ENCODE results near the gene KIAA0408.
"Not testable (repeated sequence)": the region's sequence is repeated elsewhere in the genome, so short reads cannot be mapped to it uniquely, and the experiment has no call there.

KIAA0408 gene

DNA sequence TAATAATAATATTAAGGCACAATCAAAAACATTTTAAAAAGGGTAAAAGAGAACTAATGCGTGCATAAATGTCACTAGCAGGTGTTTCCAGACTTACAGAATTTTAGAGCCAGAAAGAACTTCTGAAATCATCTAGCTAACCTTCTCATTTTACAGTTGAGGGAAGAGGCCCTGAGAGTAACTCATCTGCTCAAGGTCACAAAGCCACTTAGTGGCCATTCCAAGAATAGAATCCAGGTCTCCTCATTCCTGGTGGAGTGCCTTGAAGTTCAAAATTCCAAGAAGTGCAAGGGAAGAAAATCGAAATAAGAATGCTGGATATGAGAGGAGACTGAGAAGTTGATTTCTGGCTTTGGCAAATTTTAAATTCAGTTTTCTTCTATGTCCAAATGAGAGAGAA lies 3.2 kb upstream of the KIAA0408 start:
- DNase-seq, result no peak

DNA sequence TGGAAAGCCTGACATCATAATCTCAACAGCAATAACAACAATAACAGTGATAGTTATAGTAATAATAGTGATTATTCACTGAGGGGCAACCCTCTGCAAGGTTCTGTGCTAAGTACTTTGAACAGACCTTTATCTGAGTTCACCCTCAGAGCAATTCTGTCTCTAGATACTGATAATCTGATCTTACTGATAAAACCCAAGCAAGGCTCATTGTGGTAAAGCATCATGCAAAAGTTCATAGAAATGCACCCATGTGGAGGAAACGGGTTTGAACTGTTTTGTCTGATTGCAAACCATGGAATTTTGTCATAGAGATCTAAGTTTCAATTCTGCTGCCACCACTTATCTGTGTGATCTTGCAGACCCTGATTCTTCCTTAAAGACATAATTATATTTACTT lies 1.3 kb upstream of the KIAA0408 start:
- no peak for DNase-seq

DNA sequence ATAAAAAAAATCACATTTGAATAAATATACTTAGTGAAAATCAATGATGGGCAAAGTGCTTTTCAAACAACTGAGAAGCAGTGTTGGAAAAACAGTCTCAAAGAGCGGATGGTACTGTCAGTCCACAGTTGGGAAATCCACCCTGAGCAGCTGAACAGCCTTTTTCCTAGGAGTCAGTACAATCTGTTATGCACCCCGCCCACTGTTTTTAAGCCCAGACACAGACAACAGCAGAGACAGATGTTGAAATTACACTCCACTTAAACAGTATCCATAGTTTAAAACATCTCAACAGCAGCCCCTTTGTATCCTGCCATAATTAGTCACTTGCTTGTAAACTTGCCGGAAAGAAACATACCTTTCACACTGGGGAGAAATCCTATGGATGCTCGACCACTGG lies 372 bp downstream of the KIAA0408 start:
- no peak for DNase-seq

DNA sequence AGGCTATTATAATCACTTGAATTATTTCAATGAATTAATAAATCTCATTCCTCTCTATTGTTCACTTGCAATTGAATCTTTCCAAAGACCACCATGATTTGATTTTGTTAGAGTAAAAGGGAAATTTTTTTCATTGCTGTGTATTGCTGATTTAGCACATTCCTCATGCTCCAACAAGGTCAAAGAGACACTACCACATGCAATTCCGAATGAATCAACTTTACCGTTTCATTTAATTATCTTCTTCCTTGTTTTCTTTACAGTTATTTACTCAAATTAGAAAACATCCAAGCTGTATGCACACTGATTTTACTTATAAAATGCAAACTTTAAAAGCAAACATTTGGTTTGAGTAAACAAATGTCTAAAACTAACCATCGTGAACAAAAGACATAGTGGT lies 967 bp downstream of the KIAA0408 start:
- DNase-seq, result no peak

DNA sequence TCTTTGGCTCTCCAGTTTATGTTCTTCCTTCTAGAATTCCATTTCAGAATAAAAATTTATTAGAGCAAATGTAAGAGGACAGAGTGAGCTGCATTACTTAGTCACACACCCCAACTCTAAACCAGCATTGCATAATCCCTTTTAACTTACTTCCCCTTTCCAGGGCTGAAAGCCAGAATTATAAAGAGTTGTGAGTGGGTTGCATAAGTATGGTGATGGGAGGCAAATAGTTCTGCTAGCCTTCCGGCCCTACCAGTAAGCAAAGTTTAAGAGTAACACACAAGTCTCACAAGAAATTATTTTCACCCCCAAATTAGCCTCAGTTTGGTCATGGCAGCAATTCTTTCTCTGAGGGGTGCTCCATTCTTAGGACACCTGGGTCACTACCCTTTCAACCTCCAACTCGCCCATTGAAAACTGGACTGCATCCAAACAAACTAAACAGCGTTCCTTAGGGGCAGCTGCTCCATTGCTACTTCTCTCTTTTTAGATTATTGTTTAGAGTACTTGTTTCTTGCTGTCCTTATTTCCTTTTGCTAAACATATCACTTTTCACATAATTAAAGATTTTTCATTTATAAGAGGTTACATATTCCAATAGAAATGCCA lies 1.6 kb downstream of the KIAA0408 start:
- DNase-seq, result peak; percentile 5

DNA sequence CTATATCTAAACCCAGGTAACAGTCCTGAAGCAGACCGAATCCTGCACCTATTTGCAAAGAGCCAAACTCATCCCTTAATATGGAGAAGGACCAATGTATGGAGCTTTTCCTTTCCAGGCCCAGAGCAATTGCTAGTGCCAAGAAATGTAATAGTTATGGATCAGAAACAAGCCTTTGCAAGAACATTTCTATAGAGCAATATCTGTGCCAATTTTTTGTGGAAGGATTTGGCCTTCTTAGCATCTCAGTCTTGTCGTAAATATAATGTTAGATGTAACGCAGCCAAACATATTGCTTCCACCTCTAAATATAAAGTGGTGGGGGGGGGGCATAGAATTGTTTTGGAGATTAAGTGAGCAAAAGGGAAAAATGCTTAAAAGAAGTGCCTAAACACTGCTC lies 2.7 kb downstream of the KIAA0408 start:
- DNase-seq, result no peak

DNA sequence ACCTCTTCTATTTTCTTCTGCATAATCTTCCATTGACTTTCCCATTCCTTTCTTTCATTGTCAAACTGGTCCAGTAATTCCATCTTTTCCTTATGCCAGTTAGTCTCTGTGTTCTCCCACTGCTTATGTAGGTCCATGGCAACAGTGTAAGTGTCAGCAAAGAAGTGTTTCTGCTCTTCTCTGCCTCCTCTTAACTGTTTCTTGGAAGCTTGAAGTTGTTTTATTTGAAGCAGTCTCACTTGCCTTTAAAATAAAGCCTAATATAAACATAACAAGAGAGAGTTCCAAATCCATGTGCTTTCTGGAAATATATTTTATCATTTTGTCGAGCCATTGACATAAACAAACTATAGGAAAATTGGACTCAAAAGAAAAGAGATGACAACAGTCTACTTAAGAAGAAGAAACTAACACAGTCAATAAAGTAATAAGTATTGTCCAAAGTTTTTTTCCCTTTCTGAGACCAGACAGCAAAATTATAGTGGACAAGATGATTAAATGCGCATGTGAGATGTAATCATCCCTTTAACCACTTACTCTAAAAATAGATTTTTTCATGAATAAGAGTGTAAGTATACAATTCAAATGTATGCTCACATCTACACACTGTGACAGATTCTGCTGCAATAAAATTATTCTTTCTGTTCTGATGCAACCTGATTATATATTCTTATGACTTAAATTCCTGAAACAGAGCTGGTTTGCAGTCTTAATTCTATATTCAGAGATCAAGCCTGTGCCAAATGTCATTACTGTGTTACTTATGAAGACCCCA lies 5.2 kb downstream of the KIAA0408 start:
- DNase-seq, result no peak

DNA sequence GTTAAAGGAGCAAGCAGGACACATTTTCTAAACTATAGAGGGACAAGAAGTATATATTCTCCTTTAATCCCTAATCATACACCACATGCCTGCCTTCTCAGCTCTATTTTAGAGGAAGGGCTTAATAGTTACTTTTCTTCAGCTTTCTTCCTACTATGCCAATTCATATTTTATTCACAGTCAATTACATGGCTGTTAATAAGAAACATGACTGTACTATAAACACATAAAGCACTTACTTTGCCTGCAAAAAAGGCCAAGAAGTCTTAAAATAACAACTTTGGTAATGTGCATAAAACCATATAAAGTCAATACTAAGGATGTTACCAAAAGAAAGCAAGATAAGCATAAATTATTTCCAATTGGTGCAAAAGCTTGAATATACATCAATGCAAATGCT lies 6.4 kb downstream of the KIAA0408 start:
- no peak for DNase-seq

DNA sequence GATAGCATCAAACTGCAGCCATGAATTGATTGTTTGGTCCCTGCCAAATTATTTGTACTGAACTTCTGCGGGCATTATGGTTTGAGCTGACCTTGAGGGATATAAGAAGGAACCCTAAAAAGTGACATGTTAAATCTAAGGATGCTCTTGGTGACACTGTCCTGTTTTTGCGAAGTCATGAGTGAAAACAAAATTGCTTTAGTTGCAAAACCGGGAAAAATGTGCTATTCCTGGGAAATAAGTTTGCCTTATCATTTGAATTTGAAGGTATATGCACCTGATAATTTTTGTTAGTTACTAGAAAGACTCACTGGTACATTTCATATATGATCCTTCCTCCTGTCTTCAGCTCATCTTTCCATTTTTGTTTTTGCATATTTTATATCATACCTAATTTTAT lies 7.8 kb downstream of the KIAA0408 start:
- no peak for DNase-seq

DNA sequence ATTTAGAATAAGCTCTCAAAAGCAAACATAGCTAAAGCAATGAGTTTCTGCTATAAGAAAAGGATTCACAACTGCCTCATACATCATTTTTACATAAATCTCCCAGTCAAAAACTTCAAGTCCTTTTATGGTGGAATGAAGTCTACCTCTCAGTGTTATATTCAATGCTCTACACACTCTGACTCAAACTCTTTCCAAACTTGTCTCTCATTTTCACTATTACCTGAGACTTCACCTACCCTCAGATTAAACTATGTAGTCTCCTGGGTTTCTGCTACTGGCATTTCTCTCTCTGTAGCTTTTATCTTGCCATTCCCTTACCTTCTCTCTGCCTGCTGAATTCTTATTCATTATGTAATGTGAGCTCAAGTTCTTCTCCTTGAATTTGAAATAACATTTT lies 11.4 kb downstream of the KIAA0408 start:
- DNase-seq, result no peak

DNA sequence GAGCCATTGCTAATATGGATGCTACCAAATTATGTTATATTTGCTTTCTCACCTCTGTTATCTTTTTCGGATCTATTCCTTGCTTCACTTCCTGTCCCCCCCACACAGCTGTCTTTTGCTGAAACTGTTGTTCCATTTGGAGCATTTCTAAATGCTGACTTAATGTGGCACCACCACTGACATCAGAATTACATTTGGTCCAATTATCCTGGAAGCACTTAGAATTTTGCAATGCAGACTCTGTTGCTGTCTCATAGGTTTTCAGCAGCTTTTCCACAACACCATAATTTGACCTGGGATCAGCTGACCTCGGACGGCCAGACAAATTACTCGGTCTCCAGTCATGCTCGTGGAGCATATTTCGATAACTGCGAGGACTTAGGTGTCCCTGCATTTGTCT lies 12.8 kb downstream of the KIAA0408 start:
- no peak for DNase-seq

DNA sequence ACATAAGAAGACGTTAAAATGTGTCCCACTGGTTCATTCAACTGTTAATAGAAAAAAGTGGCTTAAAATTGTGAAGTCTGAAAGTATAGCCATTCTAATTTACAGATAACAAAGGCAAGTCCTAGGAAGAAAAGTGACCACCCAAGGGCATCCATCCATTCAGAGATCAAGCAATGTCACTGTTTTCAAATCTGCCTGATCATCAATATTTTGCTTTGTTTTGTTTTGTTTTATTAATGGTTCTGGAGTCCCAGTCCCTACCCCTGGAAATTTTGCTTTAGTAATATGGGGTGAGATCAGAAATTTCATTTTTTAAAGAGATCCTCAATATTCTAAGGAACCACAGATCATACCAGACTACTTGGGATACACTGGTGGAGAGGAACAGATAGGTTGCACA lies 17.3 kb downstream of the KIAA0408 start:
- DNase-seq, result no peak

DNA sequence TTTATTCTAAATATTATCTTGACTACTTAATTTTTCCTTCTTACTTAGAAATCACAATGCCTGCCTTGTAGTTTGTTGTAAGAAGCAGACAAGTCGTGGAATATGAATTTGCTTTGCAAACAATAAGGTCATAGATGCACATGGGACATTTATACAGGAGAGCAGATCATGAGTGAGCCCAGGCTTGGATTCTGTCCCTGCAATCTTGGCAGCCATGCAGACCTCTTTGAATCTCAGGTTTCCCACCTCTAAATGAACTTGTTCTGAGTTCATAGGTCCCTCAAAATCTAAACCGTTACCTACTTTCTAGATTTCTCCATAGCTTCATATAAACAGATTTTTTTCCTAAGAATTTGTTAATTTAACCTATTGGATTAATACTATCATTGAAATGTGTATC lies 19.5 kb downstream of the KIAA0408 start:
- DNase-seq, result no peak

DNA sequence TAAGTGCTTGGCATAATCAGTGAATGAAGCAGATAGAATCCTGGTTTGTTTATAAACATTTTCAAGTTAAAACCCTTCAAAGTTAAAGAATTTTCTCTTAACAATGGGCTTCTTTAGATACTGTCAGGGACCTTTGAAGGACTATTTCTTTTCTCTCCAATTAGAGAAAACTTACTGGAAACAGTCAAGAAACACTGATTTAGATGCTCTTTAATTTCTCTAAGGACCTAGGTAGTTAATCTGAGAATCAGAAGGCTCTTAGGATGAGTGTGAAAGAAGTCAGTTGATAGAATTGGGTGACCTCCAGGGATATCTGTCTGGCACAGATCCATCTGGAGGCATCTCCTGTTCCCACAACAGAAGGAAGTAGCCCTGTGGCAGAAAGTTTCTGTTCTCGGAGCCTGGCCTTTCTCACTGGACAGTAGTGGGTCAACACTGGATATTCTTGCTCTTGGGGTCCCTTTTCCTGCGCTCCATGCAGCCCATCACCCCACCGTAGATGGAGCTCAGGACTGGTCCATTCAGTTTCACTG lies 22.5 kb downstream of the KIAA0408 start:
- no peak for DNase-seq

DNA sequence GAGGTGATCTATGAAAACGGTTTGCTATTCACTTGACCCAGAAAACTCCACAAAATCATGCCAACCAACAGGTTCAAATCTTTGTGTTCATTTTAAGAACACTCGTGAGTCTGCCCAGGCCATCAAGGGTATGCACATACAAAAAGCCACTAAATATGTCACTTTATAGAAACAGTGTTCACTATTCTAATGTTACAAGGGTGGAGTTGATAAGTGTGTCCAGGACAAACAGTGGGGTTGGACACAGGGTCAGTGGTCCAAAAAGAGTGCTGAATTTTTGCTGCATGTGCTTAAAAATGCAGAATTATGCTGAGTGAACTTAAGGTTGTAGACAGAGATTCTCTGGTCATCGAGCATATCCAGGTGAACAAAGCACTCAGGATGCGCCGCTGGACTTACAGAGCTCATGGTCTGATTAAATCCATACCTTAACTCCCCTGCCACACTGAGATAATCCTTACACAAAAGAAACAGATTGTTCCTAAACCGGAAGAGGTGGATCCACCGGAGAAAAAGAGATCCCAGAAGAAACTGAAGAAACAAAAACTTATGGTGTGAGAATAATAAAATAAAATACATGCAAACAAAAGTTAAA lies 23.5 kb downstream of the KIAA0408 start:
- DNase-seq, result no peak

DNA sequence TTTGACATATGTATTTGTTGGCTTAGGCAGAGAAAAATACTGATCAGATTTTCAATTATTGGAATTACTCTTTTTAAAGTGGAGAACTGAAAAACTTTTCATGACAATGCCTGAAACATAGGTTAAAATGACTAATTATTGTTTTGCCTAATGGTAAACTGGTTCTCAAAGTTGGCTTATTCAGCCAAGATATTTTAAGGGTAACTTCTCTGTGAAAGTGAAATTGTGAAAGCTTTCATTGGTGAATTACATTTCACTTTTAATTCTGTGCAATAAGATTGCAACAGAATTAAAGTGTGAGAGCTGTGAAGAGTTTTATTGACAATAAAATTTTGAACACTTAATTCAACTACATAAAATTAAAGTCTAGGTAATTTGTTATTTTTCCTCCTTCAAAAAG lies 24.5 kb downstream of the KIAA0408 start:
- no peak for DNase-seq

DNA sequence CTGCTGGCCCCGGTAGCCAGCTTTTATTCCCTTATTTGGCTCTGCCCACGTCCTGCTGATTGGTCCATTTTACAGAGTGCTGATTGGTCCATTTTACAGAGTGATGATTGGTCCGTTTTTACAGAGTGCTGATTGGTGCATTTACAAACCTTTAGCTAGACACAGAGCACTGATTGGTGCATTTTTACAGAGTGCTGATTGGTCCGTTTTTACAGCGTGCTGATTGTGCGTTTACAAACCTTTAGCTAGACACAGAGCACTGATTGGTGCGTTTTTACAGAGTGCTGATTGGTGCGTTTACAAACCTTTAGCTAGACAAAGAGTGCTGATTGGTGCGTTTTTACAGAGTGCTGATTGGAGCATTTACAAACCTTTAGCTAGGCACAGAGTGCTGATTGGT lies 30.6 kb downstream of the KIAA0408 start:
- not testable (repeated sequence) for DNase-seq

DNA sequence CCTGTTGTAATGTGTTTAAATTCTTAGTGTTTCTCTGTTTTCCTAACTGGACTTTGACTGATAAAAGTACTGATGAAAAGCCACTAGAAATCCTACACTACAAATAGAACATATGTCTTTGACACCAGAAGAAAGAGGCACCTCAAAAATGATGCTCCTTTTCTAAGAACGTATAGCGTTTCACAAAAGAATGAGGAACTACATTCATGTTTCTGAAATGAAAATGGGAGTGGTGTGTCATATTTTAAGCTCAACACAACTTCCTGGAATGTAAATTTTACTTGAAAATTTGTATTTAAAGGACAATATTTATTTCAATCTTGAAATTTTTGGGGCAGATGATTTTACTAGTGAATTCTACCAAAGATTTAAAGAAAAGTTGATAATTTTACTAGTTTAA lies 35.3 kb downstream of the KIAA0408 start:
- no peak for DNase-seq

DNA sequence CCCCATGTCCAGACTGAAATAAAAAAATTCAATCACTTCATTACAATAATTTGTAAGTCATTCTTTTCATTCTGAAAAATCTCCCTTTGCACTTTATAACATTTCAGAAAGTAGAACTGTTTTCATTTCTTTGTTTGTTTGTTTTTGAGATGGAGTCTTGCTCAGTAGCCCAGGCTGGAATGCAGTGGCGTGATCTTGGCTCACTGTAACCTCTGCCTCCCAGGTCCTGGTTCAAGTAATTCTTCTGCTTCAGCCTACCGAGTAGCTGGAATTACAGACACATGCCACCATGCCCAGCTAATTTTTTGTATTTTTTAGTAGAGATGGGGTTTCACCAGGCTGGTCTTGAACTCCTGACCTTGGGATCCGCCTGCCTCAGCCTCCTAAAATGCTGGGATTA lies 38.0 kb downstream of the KIAA0408 start:
- not testable (repeated sequence) for DNase-seq

DNA sequence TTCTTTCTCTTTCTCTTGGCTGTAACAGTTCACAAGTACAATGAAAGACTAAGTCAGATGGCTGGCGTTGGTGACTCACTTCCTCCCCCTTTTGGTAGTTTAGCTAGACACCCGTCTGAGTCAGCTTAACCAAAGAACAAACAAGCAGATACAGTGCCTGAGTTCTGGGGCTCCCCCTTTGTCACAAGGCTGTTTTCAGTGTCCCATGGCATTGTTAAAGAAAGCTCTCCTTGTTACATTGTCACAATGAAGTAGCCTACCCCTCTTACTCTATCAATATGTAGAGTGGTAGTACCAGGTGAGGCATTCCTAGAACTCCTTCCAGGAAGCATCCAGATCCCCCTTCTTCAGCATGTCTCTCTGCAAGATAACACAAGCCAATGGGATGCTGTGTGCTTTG lies 38.6 kb downstream of the KIAA0408 start:
- DNase-seq, result peak; percentile 69

DNA sequence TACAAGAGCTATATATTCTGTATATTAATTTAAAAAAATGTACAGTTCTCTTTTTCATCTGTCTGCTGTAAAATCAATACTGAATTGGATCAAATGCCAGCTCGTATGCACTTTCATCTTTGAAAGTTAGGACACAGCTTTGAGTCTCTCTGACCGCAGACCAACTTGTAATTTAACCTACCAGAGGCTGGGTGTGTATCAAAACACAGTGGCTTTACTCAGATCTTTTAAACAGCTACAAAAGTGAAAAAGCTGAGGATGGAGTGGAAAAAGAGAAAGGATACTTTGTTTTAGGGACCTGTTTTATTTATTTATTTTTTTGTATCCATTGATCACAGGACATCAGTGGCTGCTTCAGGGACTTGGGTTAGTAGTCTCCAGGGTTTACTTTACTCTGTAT lies 44.1 kb downstream of the KIAA0408 start:
- DNase-seq, result no peak

DNA sequence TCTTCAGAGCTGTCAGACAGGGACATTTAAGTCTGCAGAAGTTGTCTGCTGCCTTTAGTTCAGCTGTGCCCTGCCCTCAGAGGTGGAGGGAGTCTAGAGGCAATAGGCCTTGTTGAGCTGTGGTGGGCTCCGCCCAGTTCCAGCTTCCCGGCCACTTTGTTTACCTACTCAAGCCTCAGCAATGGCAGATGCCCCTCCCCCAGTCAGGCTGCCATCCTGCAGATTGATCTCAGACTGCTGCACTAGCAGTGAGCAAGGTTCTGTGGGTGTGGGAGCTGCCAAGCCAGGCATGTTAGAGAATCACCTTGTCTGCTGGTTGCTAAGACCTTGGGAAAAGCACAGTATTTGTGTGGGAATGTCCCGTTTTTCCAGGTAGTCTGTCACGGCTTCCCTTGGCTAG lies 46.1 kb downstream of the KIAA0408 start:
- peak; percentile 5 for DNase-seq

DNA sequence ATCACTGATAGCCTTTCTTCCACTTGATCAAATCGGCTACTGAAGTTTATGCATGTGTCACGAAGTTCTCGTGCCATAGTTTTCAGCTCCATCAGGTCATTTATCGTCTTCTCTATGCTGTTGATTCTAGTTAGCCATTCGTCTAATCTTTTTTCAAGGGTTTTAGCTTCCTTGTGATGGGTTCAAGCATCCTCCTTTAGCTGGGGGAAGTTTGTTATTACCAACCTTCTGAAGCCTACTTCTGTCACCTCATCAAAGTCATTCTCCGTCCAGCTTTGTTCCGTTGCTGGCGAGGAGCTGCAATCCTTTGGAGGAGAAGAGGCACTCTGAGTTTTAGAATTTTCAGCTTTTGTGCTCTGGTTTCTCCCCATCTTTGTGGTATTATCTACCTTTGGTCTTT lies 47.2 kb downstream of the KIAA0408 start:
- DNase-seq, result not testable (repeated sequence)

Data from RPMI8226 (cell line).